Psoas muscle (tissue), 8 donors: ENCODE data around the gene PTPMT1. TPM values are rescaled to one million over a fixed set of nuclear protein-coding genes. Genes with fewer than 3 reads are reported as not detected.
"Not testable (repeated sequence)": the region's sequence is repeated elsewhere in the genome, so short reads cannot be mapped to it uniquely, and the experiment has no call there.

Experiments
- ATAC-seq, 4 donors: fragments of 200-7000 bp; cut with Tn5 transposase; one replicate each; pipeline ENCODE4 v1.9.1; 2020; ENCODE audit warnings: moderate library complexity in 3 of 4, mild to moderate bottlenecking in 2 of 4
- DNase-seq, 2 donors: peaks; one replicate each; pipeline ENCODE4 v3.0.0-alpha.2; 2020
- H3K27ac ChIP-seq: fragments of 200-600 bp; one replicate; pipeline ENCODE4 v1.8.0; 2022
- H3K27me3 ChIP-seq, 3 donors: fragments of 200-600 bp in 1 of 3; one replicate each; pipeline versions ENCODE4 v1.6.1 to v1.8.0; 2013 to 2022; ENCODE audit warnings: low read length in 2 of 3, mild to moderate bottlenecking in 2 of 3, moderate library complexity in 1 of 3; ENCODE audit not compliant: insufficient read depth in 3 of 3
- H3K36me3 ChIP-seq, 2 donors: fragments of 200-600 bp in 1 of 2; one replicate each; pipeline versions ENCODE4 v1.6.1 to v1.8.0; 2013 to 2022; ENCODE audit warnings: low read depth in 1 of 2, mild to moderate bottlenecking in 1 of 2, moderate library complexity in 1 of 2; ENCODE audit not compliant: insufficient read depth in 1 of 2
- H3K4me1 ChIP-seq: fragments of 200-600 bp; one replicate; pipeline ENCODE4 v1.8.0; 2022
- H3K4me3 ChIP-seq: fragments of 200-600 bp; one replicate; pipeline ENCODE4 v1.8.0; 2022; ENCODE audit warnings: mild to moderate bottlenecking
- H3K9me3 ChIP-seq: fragments of 200-600 bp; one replicate; pipeline ENCODE4 v1.8.0; 2022
- CTCF ChIP-seq: fragments of 200-600 bp; IDR thresholded peaks from one replicate; pipeline ENCODE4 v1.8.0; 2022; ENCODE audit warnings: antibody characterized with exemption
- WGBS, 3 donors: extraction: QIAGEN DNeasy Blood & Tissue Kit; methylation state at CpG; one replicate each; pipeline versions ENCODE4 v1.1.6 to v1.1.7; 2013; 5-methylcytosine and 5-hydroxymethylcytosine counted together
- intact Hi-C, 2 donors: fragments of 100-400 bp; cut with DNase I; formaldehyde crosslinking; loops; one replicate each; pipeline versions ENCODE4 v1.11.0 to v1.14.2; 2022
- polyA plus RNA-seq, 3 donors: library from polyadenylated mRNA; stranded (reverse); fragments of 200-250 nt; gene quantifications; one replicate each; pipeline ENCODE4 v1.2.3, GENCODE V29; 2013
- total RNA-seq, 4 donors: library from RNA; stranded (reverse); fragmentation: NEBNext Ultra II Directional in 2 of 4; extraction: Animal tissue kit (Norgen Biotek cat#: 25700) in 2 of 4; gene quantifications; one replicate each; pipeline versions ENCODE4 v1.2.1 to v1.2.4, GENCODE V29; 2021 to 2023
- donor health status: healthy with polysubstance abuse.
- donor health status: DM: no; HTN: no; CAD: no; lungs with moderate emphysema.
- donor health status: Bipolar disorder and iron deficiency.
- donor health status: healthy.
- donor health status: DM: yes; HTN: yes; CAD: no.
- donor health status: DM: no; HTN: no; CAD: no.
- donor health status: DM: no; HTN: no; CAD: no.
- donor health status: DM: yes; HTN: yes; CAD: no.

The PTPMT1 gene
- total and polyA plus RNA-seq, 7 donors = 20.9 to 40.3 (median 34.5) TPM

- Histone ChIP-seq H3K27ac (peak overlapping the region; percentile 96), H3K4me1 (peaks cover 84% of the 10 kb centered on the region), H3K4me3 (peak overlapping the region; percentile 58), H3K27me3 (no peaks in the 10 kb centered on the region), H3K9me3 (no peaks in the 10 kb centered on the region), H3K36me3 (no peaks in the 10 kb centered on the region)
- intact Hi-C loops = no loop called here
- WGBS, 3 donors = 0 to 4% (median 3%) methylated on average over 3 of the region's 3 CpGs
- ATAC-seq (peak; percentile 90 to 91 (median 90)), DNase-seq (no peak)
- no peak for TF ChIP-seq CTCF
Observed at GRCh38 chr11:47523490-47524225, 41.7 kb upstream of the PTPMT1 start.

GRCh38 chr11:47524291-47524874, 41.0 kb upstream of the PTPMT1 start:
- ATAC-seq (peak; percentile 54 to 57 (median 56)), DNase-seq (no peak)
- no peaks in the 10 kb centered on the region for H3K36me3 ChIP-seq
- H3K4me3 ChIP-seq = peak overlapping the region; percentile 58
- no peaks in the 10 kb centered on the region for H3K27me3 ChIP-seq
- intact Hi-C loops = no loop called here
- peaks cover 76% of the 10 kb centered on the region for H3K4me1 ChIP-seq
- WGBS, 3 donors = 13 to 27% (median 13%) methylated on average over 9 of the region's 9 CpGs
- H3K27ac ChIP-seq = peak overlapping the region; percentile 96
- H3K9me3 ChIP-seq = no peaks in the 10 kb centered on the region
- TF ChIP-seq CTCF = no peak

GRCh38 chr11:47526032-47526431, 39.4 kb upstream of the PTPMT1 start:
- DNase-seq, H3K9me3 ChIP-seq, intact Hi-C loops, H3K4me3 ChIP-seq, H3K27me3 ChIP-seq, H3K36me3 ChIP-seq, ATAC-seq: not testable (repeated sequence)
- WGBS, 3 donors = 74 to 93% (median 81%) methylated on average over 9 of the region's 9 CpGs
- H3K27ac ChIP-seq = peak overlapping the region; percentile 96
- peaks cover 61% of the 10 kb centered on the region for H3K4me1 ChIP-seq

GRCh38 chr11:47527186-47527585, 38.2 kb upstream of the PTPMT1 start:
- H3K27ac ChIP-seq = peak overlapping the region; percentile 96
- TF ChIP-seq CTCF = no peak
- ATAC-seq = no peak
- no peaks in the 10 kb centered on the region for H3K27me3 ChIP-seq
- no peak for DNase-seq
- H3K4me3 ChIP-seq = no peak overlapping the region
- H3K9me3 ChIP-seq = no peaks in the 10 kb centered on the region
- H3K36me3 ChIP-seq = no peaks in the 10 kb centered on the region
- WGBS, 3 donors = 84 to 95% (median 88%) methylated on average over 6 of the region's 6 CpGs
- intact Hi-C loops = no loop called here
- peaks cover 60% of the 10 kb centered on the region for H3K4me1 ChIP-seq

GRCh38 chr11:47529951-47530350, 35.4 kb upstream of the PTPMT1 start:
- Histone ChIP-seq H3K36me3 (no peaks in the 10 kb centered on the region), H3K4me3 (no peak overlapping the region), H3K27me3 (no peaks in the 10 kb centered on the region), H3K27ac (no peak overlapping the region), H3K9me3 (no peaks in the 10 kb centered on the region), H3K4me1 (peaks cover 62% of the 10 kb centered on the region)
- no peak for TF ChIP-seq CTCF
- WGBS, 3 donors = 93 to 96% (median 95%) methylated on average over 4 of the region's 4 CpGs
- no peak for DNase-seq
- no peak for ATAC-seq
- intact Hi-C loops = no loop called here

- H3K27me3 ChIP-seq, H3K4me3 ChIP-seq, DNase-seq, H3K9me3 ChIP-seq, H3K36me3 ChIP-seq, intact Hi-C loops: not testable (repeated sequence)
- Histone ChIP-seq H3K4me1 (peaks cover 62% of the 10 kb centered on the region), H3K27ac (peak overlapping the region; percentile 19)
- peak in 1 of 4 donors; percentile 21 for ATAC-seq
- 88 to 90% (median 88%) methylated on average over 9 of the region's 9 CpGs for whole genome bisulfite sequencing, 3 donors
Observed at GRCh38 chr11:47530721-47531120, 34.7 kb upstream of the PTPMT1 start.
